Liver (tissue), 3 donors: ENCODE data around the gene APBA2.

Experiments
- CTCF ChIP-seq: fragments of 150-350 bp; IDR thresholded peaks from 2 replicates; pipeline ENCODE4 v1.5.1; 2017; ENCODE audit warnings: improper control_type of control experiment, low read depth, low read length; ENCODE audit not compliant: missing input control
- GABPA ChIP-seq, 2 donors: IDR thresholded peaks in 1 of 2; conservative IDR thresholded peaks in 1 of 2; 2 replicates each; pipeline ENCODE4 v1.6.1; 2016; ENCODE audit warnings: antibody characterized with exemption in 2 of 2, mild to moderate bottlenecking in 1 of 2, moderate library complexity in 1 of 2
- HNF4A ChIP-seq, 2 donors: conservative IDR thresholded peaks; 2 replicates each; pipeline ENCODE4 v1.6.1; 2016; ENCODE audit warnings: antibody characterized with exemption in 2 of 2, mild to moderate bottlenecking in 2 of 2
- JUND ChIP-seq, 2 donors: IDR thresholded peaks; 2 replicates each; pipeline ENCODE4 v1.6.1; 2016; ENCODE audit warnings: antibody characterized with exemption in 2 of 2
- RAD21 ChIP-seq, 2 donors: IDR thresholded peaks; 2 replicates each; pipeline ENCODE4 v1.6.1; 2016; ENCODE audit warnings: antibody characterized with exemption in 2 of 2, mild to moderate bottlenecking in 2 of 2
- REST ChIP-seq: IDR thresholded peaks from 2 replicates; pipeline ENCODE4 v1.6.1; 2016; ENCODE audit warnings: antibody characterized with exemption, mild to moderate bottlenecking
- SP1 ChIP-seq: IDR thresholded peaks from 2 replicates; pipeline ENCODE4 v1.6.1; 2018; ENCODE audit warnings: antibody characterized with exemption, mild to moderate bottlenecking
- TAF1 ChIP-seq: conservative IDR thresholded peaks from 2 replicates; pipeline ENCODE4 v1.6.1; 2016; ENCODE audit warnings: antibody characterized with exemption, mild to moderate bottlenecking
- YY1 ChIP-seq: IDR thresholded peaks from 2 replicates; pipeline ENCODE4 v1.6.1; 2016; ENCODE audit warnings: antibody characterized with exemption, mild to moderate bottlenecking
- TF ChIP-seq, protein P1 (sequence below): IDR thresholded peaks from 2 replicates; pipeline ENCODE4 v1.6.1; 2016; ENCODE audit warnings: antibody characterized with exemption
- TF ChIP-seq, protein P2 (sequence below): IDR thresholded peaks from 2 replicates; pipeline ENCODE4 v1.6.1; 2016; ENCODE audit warnings: antibody characterized with exemption
- TF ChIP-seq, protein P3 (sequence below): IDR thresholded peaks from 2 replicates; pipeline ENCODE4 v1.6.1; 2016; ENCODE audit warnings: antibody characterized with exemption
- donor health status: healthy.
- donor health status: healthy.

DNA sequence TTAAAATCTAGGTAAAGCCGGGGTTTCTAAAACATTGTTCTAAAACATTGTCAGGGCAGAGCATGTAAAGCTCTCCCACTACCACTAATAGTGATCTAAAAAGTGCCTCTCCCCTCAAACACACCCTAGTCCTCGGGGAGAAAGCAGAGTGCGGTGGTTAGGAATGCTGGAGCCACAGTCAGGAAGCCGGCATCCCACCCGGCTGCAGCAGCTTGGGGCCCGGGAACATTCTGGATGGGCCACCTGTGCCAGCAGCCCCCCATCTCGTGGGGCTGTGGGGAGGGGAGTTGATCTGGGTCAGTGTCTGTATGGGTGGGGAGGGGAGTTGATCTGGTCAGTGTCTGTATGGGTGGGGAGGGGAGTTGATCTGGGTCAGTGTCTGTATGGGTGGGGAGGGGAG lies 176.9 kb downstream of the APBA2 start:
- no peak for TF ChIP-seq GABPA (IDR thresholded peaks at IDR 0.05 in 1 of 2, conservative IDR thresholded peaks at IDR 0.05 in 1 of 2)
- no peak for TF ChIP-seq RAD21 (IDR thresholded peaks at IDR 0.05)
- TF ChIP-seq CTCF = no peak
- no peak for TF ChIP-seq REST
- TF ChIP-seq HNF4A (conservative IDR thresholded peaks at IDR 0.05) = no peak
- no peak for TF ChIP-seq YY1
- TF ChIP-seq, protein P1, sequence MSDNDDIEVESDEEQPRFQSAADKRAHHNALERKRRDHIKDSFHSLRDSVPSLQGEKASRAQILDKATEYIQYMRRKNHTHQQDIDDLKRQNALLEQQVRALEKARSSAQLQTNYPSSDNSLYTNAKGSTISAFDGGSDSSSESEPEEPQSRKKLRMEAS = no peak
- no peak for TF ChIP-seq JUND (IDR thresholded peaks at IDR 0.05)
- TF ChIP-seq TAF1 = no peak
- no peak for TF ChIP-seq SP1
- TF ChIP-seq, protein P2, sequence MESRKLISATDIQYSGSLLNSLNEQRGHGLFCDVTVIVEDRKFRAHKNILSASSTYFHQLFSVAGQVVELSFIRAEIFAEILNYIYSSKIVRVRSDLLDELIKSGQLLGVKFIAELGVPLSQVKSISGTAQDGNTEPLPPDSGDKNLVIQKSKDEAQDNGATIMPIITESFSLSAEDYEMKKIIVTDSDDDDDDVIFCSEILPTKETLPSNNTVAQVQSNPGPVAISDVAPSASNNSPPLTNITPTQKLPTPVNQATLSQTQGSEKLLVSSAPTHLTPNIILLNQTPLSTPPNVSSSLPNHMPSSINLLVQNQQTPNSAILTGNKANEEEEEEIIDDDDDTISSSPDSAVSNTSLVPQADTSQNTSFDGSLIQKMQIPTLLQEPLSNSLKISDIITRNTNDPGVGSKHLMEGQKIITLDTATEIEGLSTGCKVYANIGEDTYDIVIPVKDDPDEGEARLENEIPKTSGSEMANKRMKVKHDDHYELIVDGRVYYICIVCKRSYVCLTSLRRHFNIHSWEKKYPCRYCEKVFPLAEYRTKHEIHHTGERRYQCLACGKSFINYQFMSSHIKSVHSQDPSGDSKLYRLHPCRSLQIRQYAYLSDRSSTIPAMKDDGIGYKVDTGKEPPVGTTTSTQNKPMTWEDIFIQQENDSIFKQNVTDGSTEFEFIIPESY = no peak
- TF ChIP-seq, protein P3, sequence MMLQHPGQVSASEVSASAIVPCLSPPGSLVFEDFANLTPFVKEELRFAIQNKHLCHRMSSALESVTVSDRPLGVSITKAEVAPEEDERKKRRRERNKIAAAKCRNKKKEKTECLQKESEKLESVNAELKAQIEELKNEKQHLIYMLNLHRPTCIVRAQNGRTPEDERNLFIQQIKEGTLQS = no peak
